NCI-H128 (cell line): ENCODE measurements around the gene CLEC18B.
"Not testable (repeated sequence)": the region's sequence is repeated elsewhere in the genome, so short reads cannot be mapped to it uniquely, and the experiment has no call there.

Source experiments
- DNase-seq: peaks from one replicate; lab custom pipeline; 2025; ENCODE audit not compliant: unreplicated experiment; lab: John Stamatoyannopoulos, UW

The CLEC18B gene

DNA sequence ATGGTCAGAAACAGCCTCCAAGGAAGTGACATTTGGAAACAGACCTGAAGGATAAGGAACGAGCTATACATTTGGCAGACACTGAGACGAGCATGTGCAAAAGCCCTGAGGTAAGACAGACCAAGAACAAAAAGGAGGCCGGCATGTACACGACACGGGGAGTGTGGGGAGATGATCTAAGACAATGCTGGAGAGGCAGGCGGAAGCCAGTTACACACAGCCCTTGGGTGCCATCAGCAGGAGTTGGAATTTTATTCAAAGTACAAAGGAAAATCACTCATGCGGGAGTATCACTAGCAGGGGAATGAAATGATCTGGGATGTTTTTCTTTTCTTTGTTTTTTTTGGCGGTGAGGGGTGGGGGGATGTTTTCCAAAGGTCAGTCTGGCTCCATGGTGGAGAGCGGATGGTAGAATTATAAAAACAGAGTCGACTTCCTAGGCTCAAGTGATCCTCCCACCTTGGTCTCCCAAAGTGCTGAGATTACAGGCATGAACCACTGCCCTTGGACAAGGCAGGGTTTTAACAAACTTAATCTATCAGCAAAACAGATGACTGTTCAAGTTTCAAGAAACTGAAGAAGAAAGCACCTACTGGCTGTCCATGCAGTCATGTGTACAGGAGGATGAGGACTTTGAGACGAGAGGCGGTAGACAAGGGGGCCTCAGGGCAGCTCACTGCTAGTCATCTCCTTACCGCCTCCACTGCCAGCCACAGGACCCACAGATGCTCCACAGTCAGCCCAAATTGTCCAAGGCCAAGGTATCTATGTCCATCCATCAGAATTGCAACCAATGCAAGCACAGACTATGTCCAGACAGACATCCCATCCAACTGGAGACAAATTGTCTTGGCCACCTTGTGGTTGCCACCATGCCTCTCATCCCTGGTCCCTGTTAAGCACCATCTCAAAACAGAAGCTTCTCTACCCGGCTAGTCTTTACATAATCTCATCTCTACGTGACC is 59.4 kb downstream of the CLEC18B start:
- not testable (repeated sequence) for DNase-seq
